Upper lobe of left lung (tissue), 4 donors: ENCODE results near the gene RNF40.

Experiments used
- EP300 ChIP-seq, 4 donors: sonication (generic); formaldehyde crosslinking; IDR thresholded peaks; one replicate each; pipeline ENCODE4 v1.5.1; 2017; ENCODE audit warnings: antibody characterized with exemption in 4 of 4, control low read depth in 2 of 4
- POLR2A ChIP-seq, 4 donors: fragments of 450-650 bp; IDR thresholded peaks; one replicate each; pipeline ENCODE4 v1.5.1; 2016 to 2017; ENCODE audit warnings: antibody characterized with exemption in 4 of 4, mild to moderate bottlenecking in 2 of 4
- POLR2AphosphoS5 ChIP-seq, 2 donors: sonication (generic); formaldehyde crosslinking; IDR thresholded peaks; one replicate each; pipeline ENCODE4 v1.5.1; 2017; ENCODE audit warnings: antibody characterized with exemption in 2 of 2
- TF ChIP-seq, protein P1 (sequence below), 6 experiments: fragments of 450-650 bp in 4 of 6; fragments of 200-600 bp in 2 of 6; sonication (generic) in 2 of 6; IDR thresholded peaks; one replicate each; pipeline ENCODE4 v1.5.1; 2016 to 2019; ENCODE audit warnings: antibody characterized with exemption in 6 of 6

DNA sequence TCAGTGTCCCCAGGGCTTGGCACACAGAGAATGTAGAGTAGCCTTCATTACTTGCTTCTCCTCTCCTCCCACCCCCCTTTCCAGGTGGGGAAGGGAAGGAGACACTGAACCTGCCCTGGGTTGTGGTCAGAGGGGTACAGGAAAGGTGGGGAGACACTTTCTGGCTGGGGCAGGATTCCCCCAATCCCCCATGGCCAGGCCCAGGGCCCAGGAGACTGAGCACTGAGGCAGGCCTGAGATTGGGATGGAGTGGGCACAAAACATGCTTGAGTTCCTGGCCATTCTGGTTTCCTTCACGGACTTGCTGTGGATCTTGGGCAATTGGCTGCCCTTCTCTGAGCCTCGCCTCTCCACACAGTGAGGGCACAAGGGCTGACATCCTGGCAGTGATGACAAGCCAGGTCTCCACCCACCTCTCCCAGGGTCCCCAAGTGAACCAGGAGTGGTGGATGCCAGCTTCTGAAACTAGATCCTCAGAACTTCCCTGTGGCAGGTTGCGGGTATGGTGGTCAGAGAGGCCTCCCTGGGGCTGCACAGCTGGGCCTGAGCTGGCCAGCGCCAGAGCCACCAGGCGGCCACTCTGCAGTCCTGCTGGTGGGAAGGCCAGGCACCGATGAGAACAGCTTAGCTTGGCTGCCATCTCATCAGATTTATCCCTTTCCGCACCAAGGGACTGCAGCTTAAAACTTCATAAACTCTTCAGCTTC lies 15.6 kb downstream of the RNF40 start:
- TF ChIP-seq, protein P1, sequence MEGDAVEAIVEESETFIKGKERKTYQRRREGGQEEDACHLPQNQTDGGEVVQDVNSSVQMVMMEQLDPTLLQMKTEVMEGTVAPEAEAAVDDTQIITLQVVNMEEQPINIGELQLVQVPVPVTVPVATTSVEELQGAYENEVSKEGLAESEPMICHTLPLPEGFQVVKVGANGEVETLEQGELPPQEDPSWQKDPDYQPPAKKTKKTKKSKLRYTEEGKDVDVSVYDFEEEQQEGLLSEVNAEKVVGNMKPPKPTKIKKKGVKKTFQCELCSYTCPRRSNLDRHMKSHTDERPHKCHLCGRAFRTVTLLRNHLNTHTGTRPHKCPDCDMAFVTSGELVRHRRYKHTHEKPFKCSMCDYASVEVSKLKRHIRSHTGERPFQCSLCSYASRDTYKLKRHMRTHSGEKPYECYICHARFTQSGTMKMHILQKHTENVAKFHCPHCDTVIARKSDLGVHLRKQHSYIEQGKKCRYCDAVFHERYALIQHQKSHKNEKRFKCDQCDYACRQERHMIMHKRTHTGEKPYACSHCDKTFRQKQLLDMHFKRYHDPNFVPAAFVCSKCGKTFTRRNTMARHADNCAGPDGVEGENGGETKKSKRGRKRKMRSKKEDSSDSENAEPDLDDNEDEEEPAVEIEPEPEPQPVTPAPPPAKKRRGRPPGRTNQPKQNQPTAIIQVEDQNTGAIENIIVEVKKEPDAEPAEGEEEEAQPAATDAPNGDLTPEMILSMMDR (IDR thresholded peaks at IDR 0.05): no peak
- no peak for TF ChIP-seq POLR2AphosphoS5 (IDR thresholded peaks at IDR 0.05)
- TF ChIP-seq POLR2A (IDR thresholded peaks at IDR 0.05): no peak
- TF ChIP-seq EP300 (IDR thresholded peaks at IDR 0.05): no peak
